H1 (cell line): Measurements from ENCODE around the gene RNF123. TPM values are rescaled to one million over a fixed set of nuclear protein-coding genes. Genes with fewer than 3 reads are reported as not detected.

Experiments
- CTCF ChIA-PET: fragments of 300-600 bp; sonication (Branson Sonifier 250); formaldehyde crosslinking; loops from one replicate; lab custom pipeline; 2021; ENCODE audit not compliant: partially characterized antibody; lab: Charles Lee
- POLR2A ChIA-PET: fragments of 300-600 bp; sonication (Branson Sonifier 250); formaldehyde crosslinking; loops from one replicate; lab custom pipeline; 2021; ENCODE audit warnings: inconsistent platforms; ENCODE audit not compliant: partially characterized antibody; lab: Charles Lee
- DNase-seq, 2 experiments: peaks; one replicate each; pipeline versions ENCODE4 v3.0.0 to v3.0.0-alpha.2; 2010 to 2022; ENCODE audit warnings: low spot score in 2 of 2, low read depth in 1 of 2, mixed read lengths in 1 of 2
- FAIRE-seq: peaks from 2 replicates; lab custom pipeline; 2011; peaks lifted over from hg19 to GRCh38; lab: Jason Lieb, UNC
- H2AFZ ChIP-seq: 2 replicates; pipeline ENCODE4 v1.8.1; 2012; ENCODE audit warnings: low read length, inconsistent platforms
- H2AK5ac ChIP-seq: 2 replicates; pipeline ENCODE4 v1.6.1; 2013; ENCODE audit warnings: low read depth, low read length
- H2BK120ac ChIP-seq: replicated peaks from 2 replicates; pipeline ENCODE3; 2013; ENCODE audit warnings: low read depth, low read length, inconsistent platforms
- H2BK12ac ChIP-seq: 2 replicates; pipeline ENCODE4 v1.6.1; 2013; ENCODE audit warnings: low read depth, low read length
- H2BK15ac ChIP-seq: 2 replicates; pipeline ENCODE4 v1.6.1; 2013; ENCODE audit warnings: low read length
- H2BK20ac ChIP-seq: 2 replicates; pipeline ENCODE4 v1.6.1; 2013; ENCODE audit warnings: low read length
- H2BK5ac ChIP-seq: 2 replicates; pipeline ENCODE4 v1.6.1; 2013; ENCODE audit warnings: low read depth, low read length
- H3K14ac ChIP-seq: 2 replicates; pipeline ENCODE4 v1.6.1; 2013; ENCODE audit warnings: inconsistent platforms; ENCODE audit not compliant: insufficient read length
- H3K18ac ChIP-seq: 2 replicates; pipeline ENCODE4 v1.6.1; 2013; ENCODE audit warnings: low read length; ENCODE audit errors: extremely low read depth
- H3K23ac ChIP-seq: 2 replicates; pipeline ENCODE4 v1.6.1; 2013; ENCODE audit warnings: inconsistent platforms; ENCODE audit not compliant: insufficient read length
- H3K23me2 ChIP-seq: 2 replicates; pipeline ENCODE4 v1.6.1; 2013; ENCODE audit warnings: low read depth, low read length
- H3K27ac ChIP-seq: 2 replicates; pipeline ENCODE4 v1.6.1; 2011; ENCODE audit warnings: low read depth, low read length, inconsistent platforms
- H3K27me3 ChIP-seq, 4 experiments: replicated peaks in 1 of 4; 1 replicate in 1 of 4; 2 replicates in 3 of 4; pipeline versions ENCODE4 v1.6.1 to v1.8.1; 2011 to 2013; ENCODE audit warnings: low read length in 3 of 4, mild to moderate bottlenecking in 3 of 4, inconsistent platforms in 2 of 4, mixed read lengths in 2 of 4, moderate library complexity in 1 of 4; ENCODE audit not compliant: control insufficient read depth in 3 of 4, insufficient read depth in 3 of 4; ENCODE audit errors: extremely low read depth in 1 of 4
- H3K36me3 ChIP-seq, 4 experiments: 2 replicates each; pipeline versions ENCODE4 v1.6.1 to v1.8.1; 2011 to 2013; ENCODE audit warnings: mild to moderate bottlenecking in 4 of 4, low read length in 3 of 4, moderate library complexity in 2 of 4, control low read depth in 1 of 4, inconsistent platforms in 1 of 4; ENCODE audit not compliant: insufficient read depth in 4 of 4, control insufficient read depth in 2 of 4
- H3K4ac ChIP-seq: replicated peaks from 2 replicates; pipeline ENCODE3; 2013; ENCODE audit warnings: low read length, low read depth, mixed read lengths, inconsistent platforms; ENCODE audit not compliant: insufficient read length
- H3K4me1 ChIP-seq, 4 experiments: replicated peaks in 1 of 4; 1 replicate in 1 of 4; 2 replicates in 3 of 4; pipeline versions ENCODE4 v1.6.1 to v1.8.1; 2011 to 2013; ENCODE audit warnings: low read length in 3 of 4, inconsistent platforms in 2 of 4, mixed read lengths in 1 of 4; ENCODE audit not compliant: insufficient read depth in 4 of 4, control insufficient read depth in 3 of 4
- H3K4me2 ChIP-seq, 2 experiments: 2 replicates each; pipeline versions ENCODE4 v1.6.1 to v1.8.1; 2011 to 2013; ENCODE audit warnings: low read depth in 2 of 2, low read length in 2 of 2, control low read depth in 1 of 2, inconsistent platforms in 1 of 2, mild to moderate bottlenecking in 1 of 2; ENCODE audit not compliant: insufficient read depth in 1 of 2
- H3K4me3 ChIP-seq, 4 experiments: fragments of 200-600, 300-600 bp in 1 of 4; sonication (generic), shearing (Covaris generic), sonication (Bioruptor Twin) in 1 of 4; 2 replicates each; pipeline versions ENCODE4 v1.5.1 to v1.8.1; 2011 to 2016; ENCODE audit warnings: low read length in 4 of 4, low read depth in 3 of 4, control low read depth in 2 of 4, inconsistent platforms in 2 of 4, mild to moderate bottlenecking in 2 of 4, mixed read lengths in 1 of 4, moderate library complexity in 1 of 4; ENCODE audit not compliant: insufficient read depth in 2 of 4; ENCODE audit errors: extremely low read depth in 1 of 4
- H3K56ac ChIP-seq: replicated peaks from 2 replicates; pipeline ENCODE3; 2013; ENCODE audit warnings: low read depth, mild to moderate bottlenecking, mixed read lengths, low read length, inconsistent platforms; ENCODE audit not compliant: insufficient read length
- H3K79me1 ChIP-seq: 2 replicates; pipeline ENCODE4 v1.6.1; 2013; ENCODE audit warnings: low read depth, low read length, control low read depth
- H3K79me2 ChIP-seq, 2 experiments: 2 replicates each; pipeline versions ENCODE4 v1.6.1 to v1.8.1; 2012 to 2013; ENCODE audit warnings: low read length in 2 of 2, mild to moderate bottlenecking in 2 of 2, inconsistent platforms in 1 of 2; ENCODE audit not compliant: insufficient read depth in 2 of 2, control insufficient read depth in 1 of 2
- H3K9ac ChIP-seq, 4 experiments: replicated peaks in 1 of 4; 1 replicate in 1 of 4; 2 replicates in 3 of 4; pipeline versions ENCODE4 v1.6.1 to v1.8.1; 2011 to 2013; ENCODE audit warnings: low read depth in 3 of 4, low read length in 3 of 4, control low read depth in 2 of 4, mild to moderate bottlenecking in 2 of 4, moderate library complexity in 2 of 4, inconsistent platforms in 1 of 4; ENCODE audit errors: extremely low read depth in 1 of 4
- H3K9me3 ChIP-seq, 2 experiments: 2 replicates each; pipeline versions ENCODE4 v1.6.1 to v1.8.1; 2012 to 2013; ENCODE audit warnings: mild to moderate bottlenecking in 2 of 2, moderate library complexity in 2 of 2, control low read depth in 1 of 2, inconsistent platforms in 1 of 2, low read depth in 1 of 2, low read length in 1 of 2, mixed read lengths in 1 of 2; ENCODE audit not compliant: insufficient read depth in 2 of 2
- H4K20me1 ChIP-seq, 2 experiments: replicated peaks in 1 of 2; 2 replicates each; pipeline versions ENCODE3 to v1.8.1; 2011 to 2013; ENCODE audit warnings: inconsistent platforms in 2 of 2, low read length in 2 of 2, mild to moderate bottlenecking in 1 of 2; ENCODE audit not compliant: insufficient read depth in 2 of 2, control insufficient read depth in 1 of 2
- H4K5ac ChIP-seq: 2 replicates; pipeline ENCODE4 v1.6.1; 2013; ENCODE audit warnings: low read length, low read depth, mixed read lengths, inconsistent platforms; ENCODE audit not compliant: insufficient read length
- H4K8ac ChIP-seq: 2 replicates; pipeline ENCODE4 v1.8.0; 2013; ENCODE audit warnings: mild to moderate bottlenecking, moderate library complexity, low read length, inconsistent platforms; ENCODE audit not compliant: insufficient read depth; ENCODE audit errors: extremely low read depth
- H4K91ac ChIP-seq: replicated peaks from 2 replicates; pipeline ENCODE3; 2013; ENCODE audit warnings: low read length, mixed read lengths, inconsistent platforms; ENCODE audit not compliant: insufficient read length
- ASH2L ChIP-seq: fragments of 200-600, 300-600 bp; sonication (generic); IDR thresholded peaks from one replicate; pipeline ENCODE4 v1.7.1; 2017; ENCODE audit warnings: low read length
- SP4 ChIP-seq: IDR thresholded peaks from 2 replicates; pipeline ENCODE4 v1.6.1; 2012; ENCODE audit warnings: low read length, inconsistent platforms
- TCF12 ChIP-seq: IDR thresholded peaks from 2 replicates; pipeline ENCODE4 v1.6.1; 2011; ENCODE audit warnings: low read depth, mild to moderate bottlenecking, low read length
- WGBS, 2 experiments: shearing (Covaris generic) in 1 of 2; methylation state at CpG; one replicate each; pipeline versions ENCODE4 v1.1.6 to v1.1.7; 2013 to 2015; ENCODE audit warnings: low lambda C conversion rate in 2 of 2, mixed read lengths in 2 of 2, inconsistent platforms in 1 of 2, low coverage in 1 of 2, missing lambda C conversion rate in 1 of 2; ENCODE audit not compliant: insufficient replicate concordance in 2 of 2, insufficient coverage in 1 of 2, insufficient read length in 1 of 2; ENCODE audit errors: extremely low coverage in 1 of 2, missing lambda C conversion rate in 1 of 2; 5-methylcytosine and 5-hydroxymethylcytosine counted together
- polyA plus RNA-seq, 7 experiments: library from polyadenylated mRNA; depleted of rRNA in 3 of 7; stranded (reverse) in 5 of 7; unstranded in 2 of 7; fragments of >200 nt in 5 of 7; fragments of 200-250 nt in 2 of 7; gene quantifications; 1 replicate in 5 of 7; 2 replicates in 1 of 7; 4 replicates in 1 of 7; pipeline versions ENCODE4 v1.2.1 to v1.2.3, GENCODE V29; 2011 to 2013; ENCODE audit warnings: missing spikeins in 2 of 7, mixed read lengths in 2 of 7
- total RNA-seq: library from RNA; stranded (reverse); fragmentation: NEBNext Ultra II Directional; extraction: Animal tissue kit (Norgen Biotek cat#: 25700); gene quantifications from 2 replicates; pipeline ENCODE4 v1.2.1, GENCODE V29; 2021

RNF123 gene
- total and polyA plus RNA-seq, 2 of the 8 experiments (the other 6 are each of a cell fraction or from before 2014, with no cell fraction given) = 30.5 to 57.7 TPM

DNA sequence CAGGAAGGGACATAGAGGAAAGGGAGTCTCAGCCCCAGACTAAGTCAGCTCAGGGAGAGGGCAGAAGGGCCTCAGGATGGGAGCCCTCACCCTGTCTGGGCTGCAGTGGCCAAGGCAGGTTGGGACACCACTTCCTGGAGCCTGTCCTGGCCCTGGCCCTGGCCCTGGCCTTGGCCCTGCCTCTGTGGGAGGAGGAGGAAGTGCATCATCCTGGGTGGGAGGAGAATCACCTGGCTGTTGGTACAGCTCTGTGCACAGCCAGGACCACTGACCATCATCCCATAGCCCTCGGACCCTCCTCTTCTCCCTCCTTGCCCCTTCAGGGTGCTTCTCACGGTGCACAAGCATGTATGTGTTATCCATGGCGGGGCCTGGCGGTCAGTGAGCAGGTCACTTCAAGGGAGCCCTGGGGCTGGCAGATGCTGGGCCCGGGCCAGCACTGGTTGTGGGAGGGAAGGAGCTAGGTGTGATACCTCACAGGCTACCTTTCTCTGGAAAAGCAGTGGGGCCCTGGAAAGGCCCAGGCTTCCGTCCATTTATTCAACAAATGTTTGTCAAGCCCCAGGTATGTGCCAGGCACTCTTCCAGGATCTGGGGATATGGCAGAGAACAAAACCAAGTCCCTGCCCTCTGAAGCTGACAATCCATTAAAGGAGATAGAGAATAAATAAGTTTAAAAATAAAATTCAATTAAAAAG lies 23.4 kb upstream of the RNF123 start:
- Histone ChIP-seq H3K27me3 (no peaks in the 10 kb centered on the region), H2BK5ac (no peak overlapping the region), H4K20me1 (no peaks in the 10 kb centered on the region), H3K79me1 (no peaks in the 10 kb centered on the region), H4K5ac (no peak overlapping the region), H4K91ac (no peak overlapping the region), H2BK20ac (no peak overlapping the region), H2BK12ac (no peak overlapping the region; the same call in 1 of the 2 replicates), H3K79me2 (no peaks in the 10 kb centered on the region), H3K23me2 (no peaks in the 10 kb centered on the region), H3K23ac (no peak overlapping the region), H3K14ac (no peak overlapping the region), H3K9me3 (no peaks in the 10 kb centered on the region), H3K4me3 (no peak overlapping the region), H3K4me1 (peaks cover 0 to 8% (median under 1%) of the 10 kb centered on the region in 4 experiments; a peak in 1 of 7 replicates), H3K9ac (no peak overlapping the region), H3K36me3 (no peaks in the 10 kb centered on the region), H3K56ac (no peak overlapping the region), H3K27ac (no peak overlapping the region; the same call in 1 of the 2 replicates), H2BK120ac (no peak overlapping the region), H4K8ac (no peak overlapping the region), H3K4ac (no peak overlapping the region), H2AFZ (no peak overlapping the region), H2AK5ac (no peak overlapping the region; the same call in 1 of the 2 replicates), H3K18ac (no peak overlapping the region), H3K4me2 (no peak overlapping the region), H2BK15ac (no peak overlapping the region)
- ChIA-PET CTCF (interaction anchor here (0.8 to 2.4 kb wide), 11 partner anchors 11 to 128 kb away, joined by 3 to 20 read pairs (median 4); no protein-coding TSS in a partner anchor), POLR2A (interaction anchor here (0.7 to 1.6 kb wide), 5 partner anchors 7 to 254 kb away, joined by 3 to 6 read pairs (median 3); partner anchors contain the start of genes RHOA and TCTA)
- TF ChIP-seq ASH2L (no peak), SP4 (no peak), TCF12 (no peak)
- no peak for DNase-seq
- 91% methylated on average over 5 of the region's 6 CpGs; no CpG with 5 or more reads in 1 of the 2 experiments for WGBS, 2 experiments
- FAIRE-seq = no peak
